Skeletal muscle satellite cell (primary cell): Measurements from ENCODE around the gene PIGN.

Experiments
- H3K27me3 ChIP-seq: 2 replicates; pipeline ENCODE4 v1.7.0; 2013; ENCODE audit warnings: low read length; ENCODE audit not compliant: control insufficient read depth, insufficient read depth
- H3K36me3 ChIP-seq: 2 replicates; pipeline ENCODE4 v1.7.0; 2013; ENCODE audit warnings: mild to moderate bottlenecking, control low read depth, low read length; ENCODE audit not compliant: insufficient read depth
- H3K4me1 ChIP-seq: 2 replicates; pipeline ENCODE4 v1.7.0; 2013; ENCODE audit warnings: low read length; ENCODE audit not compliant: control insufficient read depth, insufficient read depth
- H3K4me2 ChIP-seq: 2 replicates; pipeline ENCODE4 v1.7.0; 2013; ENCODE audit warnings: mild to moderate bottlenecking, low read length
- H3K4me3 ChIP-seq: 2 replicates; pipeline ENCODE4 v1.7.0; 2013; ENCODE audit warnings: low read length
- H3K9ac ChIP-seq: 2 replicates; pipeline ENCODE4 v1.7.0; 2013; ENCODE audit warnings: mild to moderate bottlenecking, low read depth, low read length, moderate library complexity
- H3K9me3 ChIP-seq: replicated peaks from 2 replicates; pipeline ENCODE4 v1.7.0; 2013; ENCODE audit warnings: mild to moderate bottlenecking, control low read depth, low read length

The PIGN gene

GRCh38 chr18:62073461-62074281, 113.2 kb downstream of the PIGN start:
- no peaks in the 10 kb centered on the region for H3K27me3 ChIP-seq
- H3K4me3 ChIP-seq: no peak overlapping the region
- no peaks in the 10 kb centered on the region for H3K36me3 ChIP-seq
- H3K4me2 ChIP-seq: no peak overlapping the region
- no peaks in the 10 kb centered on the region for H3K9me3 ChIP-seq
- no peaks in the 10 kb centered on the region for H3K4me1 ChIP-seq
- H3K9ac ChIP-seq: no peak overlapping the region

GRCh38 chr18:62072370-62072769, 114.5 kb downstream of the PIGN start:
- Histone ChIP-seq H3K36me3 (no peaks in the 10 kb centered on the region), H3K4me3 (no peak overlapping the region), H3K4me1 (no peaks in the 10 kb centered on the region), H3K27me3 (no peaks in the 10 kb centered on the region), H3K9me3 (no peaks in the 10 kb centered on the region), H3K9ac (no peak overlapping the region), H3K4me2 (no peak overlapping the region)

GRCh38 chr18:62071071-62071470, 115.8 kb downstream of the PIGN start:
- H3K27me3 ChIP-seq: no peaks in the 10 kb centered on the region

GRCh38 chr18:62070302-62070701, 116.6 kb downstream of the PIGN start:
- no peak overlapping the region for H3K4me3 ChIP-seq

More at GRCh38 chr18:62071071-62071470, 115.8 kb downstream of the PIGN start:
- no peak overlapping the region for H3K9ac ChIP-seq
- no peak overlapping the region for H3K4me3 ChIP-seq
- no peaks in the 10 kb centered on the region for H3K36me3 ChIP-seq
- H3K4me1 ChIP-seq: no peaks in the 10 kb centered on the region
- H3K9me3 ChIP-seq: no peaks in the 10 kb centered on the region
- H3K4me2 ChIP-seq: no peak overlapping the region

GRCh38 chr18:62069556-62069955, 117.3 kb downstream of the PIGN start:
- no peak overlapping the region for H3K4me3 ChIP-seq
- H3K27me3 ChIP-seq: no peaks in the 10 kb centered on the region
- no peak overlapping the region for H3K9ac ChIP-seq
- no peaks in the 10 kb centered on the region for H3K36me3 ChIP-seq
- no peaks in the 10 kb centered on the region for H3K9me3 ChIP-seq
- H3K4me2 ChIP-seq: no peak overlapping the region
- no peaks in the 10 kb centered on the region for H3K4me1 ChIP-seq

More at GRCh38 chr18:62070302-62070701, 116.6 kb downstream of the PIGN start:
- Histone ChIP-seq H3K36me3 (no peaks in the 10 kb centered on the region), H3K4me2 (no peak overlapping the region), H3K9me3 (no peaks in the 10 kb centered on the region), H3K27me3 (no peaks in the 10 kb centered on the region), H3K4me1 (no peaks in the 10 kb centered on the region), H3K9ac (no peak overlapping the region)

- Histone ChIP-seq H3K36me3 (no peaks in the 10 kb centered on the region), H3K4me1 (peaks cover 4% of the 10 kb centered on the region), H3K9ac (no peak overlapping the region), H3K4me2 (no peak overlapping the region), H3K4me3 (no peak overlapping the region), H3K9me3 (no peaks in the 10 kb centered on the region), H3K27me3 (no peaks in the 10 kb centered on the region)
Observed at GRCh38 chr18:62066102-62066818, 120.6 kb downstream of the PIGN start.

GRCh38 chr18:62064361-62064760, 122.5 kb downstream of the PIGN start:
- Histone ChIP-seq H3K4me2 (no peak overlapping the region), H3K27me3 (no peaks in the 10 kb centered on the region), H3K9me3 (no peaks in the 10 kb centered on the region), H3K4me1 (peaks cover 4% of the 10 kb centered on the region), H3K9ac (no peak overlapping the region), H3K4me3 (no peak overlapping the region), H3K36me3 (no peaks in the 10 kb centered on the region)

GRCh38 chr18:62061821-62062478, 124.9 kb downstream of the PIGN start:
- H3K4me1 ChIP-seq: peaks cover 4% of the 10 kb centered on the region

GRCh38 chr18:62060820-62061219, 126.0 kb downstream of the PIGN start:
- Histone ChIP-seq H3K36me3 (no peaks in the 10 kb centered on the region), H3K9ac (no peak overlapping the region), H3K4me3 (no peak overlapping the region), H3K4me2 (no peak overlapping the region), H3K27me3 (no peaks in the 10 kb centered on the region), H3K4me1 (peaks cover 4% of the 10 kb centered on the region), H3K9me3 (no peaks in the 10 kb centered on the region)

More at GRCh38 chr18:62061821-62062478, 124.9 kb downstream of the PIGN start:
- Histone ChIP-seq H3K4me3 (no peak overlapping the region), H3K4me2 (no peak overlapping the region), H3K27me3 (no peaks in the 10 kb centered on the region), H3K9ac (no peak overlapping the region), H3K36me3 (no peaks in the 10 kb centered on the region), H3K9me3 (no peaks in the 10 kb centered on the region)

- H3K36me3 ChIP-seq: no peaks in the 10 kb centered on the region
- H3K27me3 ChIP-seq: no peaks in the 10 kb centered on the region
- no peaks in the 10 kb centered on the region for H3K4me1 ChIP-seq
- no peak overlapping the region for H3K4me2 ChIP-seq
- H3K4me3 ChIP-seq: no peak overlapping the region
- H3K9me3 ChIP-seq: no peaks in the 10 kb centered on the region
- H3K9ac ChIP-seq: no peak overlapping the region
Observed at GRCh38 chr18:62054929-62055498, 131.8 kb downstream of the PIGN start.

- Histone ChIP-seq H3K9ac (no peak overlapping the region), H3K4me1 (no peaks in the 10 kb centered on the region), H3K4me3 (no peak overlapping the region), H3K36me3 (no peaks in the 10 kb centered on the region), H3K27me3 (no peaks in the 10 kb centered on the region), H3K4me2 (no peak overlapping the region), H3K9me3 (no peaks in the 10 kb centered on the region)
Observed at GRCh38 chr18:62048279-62048678, 138.6 kb downstream of the PIGN start.
